HFF-Myc (cell line): ENCODE data around the gene BRI3.

Source experiments
- DNase-seq: peaks from one replicate; pipeline ENCODE4 v3.0.0-alpha.2; 2011; ENCODE audit warnings: low read depth; ENCODE audit errors: extremely low read depth
- H3K4me3 ChIP-seq: replicated peaks from 2 replicates; pipeline ENCODE4 v1.5.1; 2011; ENCODE audit warnings: low read depth, mild to moderate bottlenecking, control low read depth, low read length
- TF ChIP-seq, protein P1 (sequence below): IDR thresholded peaks from 2 replicates; pipeline ENCODE4 v1.5.1; 2012; ENCODE audit warnings: mild to moderate bottlenecking, low read depth, low read length, control low read depth; ENCODE audit errors: missing control alignments

The BRI3 gene

DNA sequence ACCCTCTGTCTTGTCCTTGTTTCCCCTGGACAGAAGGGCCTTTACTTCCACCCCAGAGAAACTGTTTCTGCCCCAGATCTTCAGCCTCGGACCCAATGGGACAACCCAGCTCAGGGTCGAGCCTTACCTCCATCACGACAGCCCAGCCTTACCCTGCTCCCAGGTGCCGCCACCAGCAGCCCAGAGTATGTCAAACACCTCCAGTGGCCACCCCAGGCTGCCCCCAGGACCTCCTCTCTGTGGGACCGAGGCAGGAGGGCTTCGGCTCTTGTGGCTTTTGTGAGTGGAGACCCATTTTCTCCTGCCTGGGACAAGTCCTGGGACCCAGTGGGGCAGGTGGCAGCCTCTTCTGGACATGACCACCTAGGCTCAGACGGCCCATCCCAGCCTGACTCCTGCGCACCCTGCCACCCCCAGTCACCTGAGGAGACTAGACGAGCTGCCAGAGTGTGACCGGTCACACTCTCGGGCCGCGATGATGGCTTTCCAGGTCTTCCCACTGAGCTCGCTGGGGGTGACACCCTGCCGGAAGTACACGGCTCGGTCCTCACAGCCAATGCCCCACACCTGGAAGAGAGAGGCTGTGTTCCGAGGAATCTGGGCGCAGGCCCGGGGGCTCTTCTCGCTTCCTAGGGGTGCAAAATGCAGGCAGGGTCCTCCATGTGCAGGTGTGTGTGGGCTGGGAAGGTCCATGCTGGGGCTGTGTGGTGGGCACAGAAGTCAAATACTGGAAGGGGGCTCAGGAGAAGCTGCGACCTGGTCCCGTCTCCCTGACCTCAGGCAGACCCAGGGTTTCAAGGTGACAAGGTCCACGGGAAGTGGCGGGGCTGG, 44.9 kb upstream of the BRI3 start:
- no peak overlapping the region for H3K4me3 ChIP-seq
- TF ChIP-seq, protein P1, sequence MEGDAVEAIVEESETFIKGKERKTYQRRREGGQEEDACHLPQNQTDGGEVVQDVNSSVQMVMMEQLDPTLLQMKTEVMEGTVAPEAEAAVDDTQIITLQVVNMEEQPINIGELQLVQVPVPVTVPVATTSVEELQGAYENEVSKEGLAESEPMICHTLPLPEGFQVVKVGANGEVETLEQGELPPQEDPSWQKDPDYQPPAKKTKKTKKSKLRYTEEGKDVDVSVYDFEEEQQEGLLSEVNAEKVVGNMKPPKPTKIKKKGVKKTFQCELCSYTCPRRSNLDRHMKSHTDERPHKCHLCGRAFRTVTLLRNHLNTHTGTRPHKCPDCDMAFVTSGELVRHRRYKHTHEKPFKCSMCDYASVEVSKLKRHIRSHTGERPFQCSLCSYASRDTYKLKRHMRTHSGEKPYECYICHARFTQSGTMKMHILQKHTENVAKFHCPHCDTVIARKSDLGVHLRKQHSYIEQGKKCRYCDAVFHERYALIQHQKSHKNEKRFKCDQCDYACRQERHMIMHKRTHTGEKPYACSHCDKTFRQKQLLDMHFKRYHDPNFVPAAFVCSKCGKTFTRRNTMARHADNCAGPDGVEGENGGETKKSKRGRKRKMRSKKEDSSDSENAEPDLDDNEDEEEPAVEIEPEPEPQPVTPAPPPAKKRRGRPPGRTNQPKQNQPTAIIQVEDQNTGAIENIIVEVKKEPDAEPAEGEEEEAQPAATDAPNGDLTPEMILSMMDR = no peak

DNA sequence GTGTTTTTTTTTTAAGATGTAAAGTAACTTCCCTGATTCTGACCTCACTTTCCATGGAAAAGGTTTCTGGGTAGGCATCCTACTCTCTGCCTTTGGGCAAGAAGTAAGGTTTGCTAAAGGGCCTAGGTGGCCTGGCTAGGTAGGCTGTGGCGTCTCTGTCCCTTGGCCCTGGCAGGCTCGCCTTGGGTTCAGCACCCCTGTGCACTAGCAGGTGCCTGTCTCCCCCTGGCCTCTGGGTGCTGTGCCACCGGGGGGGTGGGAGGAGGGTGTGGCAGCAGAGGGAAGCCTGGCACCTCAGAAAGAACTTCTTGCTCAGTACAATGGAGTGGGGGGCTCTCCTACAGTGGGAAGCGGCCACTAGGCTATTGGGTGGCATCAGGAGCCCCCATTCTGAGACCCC, 43.4 kb upstream of the BRI3 start:
- TF ChIP-seq, protein P1 = no peak

More for the DNA sequence above, 44.9 kb upstream of the BRI3 start:
- DNase-seq = no peak

DNA sequence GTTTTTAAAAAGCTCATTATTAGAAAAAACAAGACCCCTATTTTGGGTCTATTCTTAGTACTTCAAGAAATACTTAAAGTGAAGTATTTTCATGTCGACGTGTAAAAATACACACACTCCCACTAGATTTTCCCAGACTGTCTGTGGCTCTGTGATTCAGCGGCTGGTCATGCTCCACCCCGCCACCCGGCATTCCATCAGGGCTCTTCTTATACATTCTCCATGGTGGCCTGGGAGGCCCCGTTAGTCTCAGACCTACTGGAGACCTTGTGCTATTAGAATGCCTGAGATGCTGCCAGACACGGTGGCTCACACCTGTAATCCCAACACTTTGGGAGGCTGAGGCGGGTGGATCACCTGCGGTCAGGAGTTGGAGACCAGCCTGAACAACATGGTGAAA, 42.5 kb upstream of the BRI3 start:
- TF ChIP-seq, protein P1 = no peak
- DNase-seq = no peak
- no peak overlapping the region for H3K4me3 ChIP-seq

More for the DNA sequence above, 43.4 kb upstream of the BRI3 start:
- H3K4me3 ChIP-seq = no peak overlapping the region
- no peak for DNase-seq

- H3K4me3 ChIP-seq = no peak overlapping the region
- no peak for DNase-seq
- TF ChIP-seq, protein P1 = peak; percentile 80
Observed at GRCh38 chr7:98240961-98241673, 40.4 kb upstream of the BRI3 start.

GRCh38 chr7:98241674-98242241, 39.7 kb upstream of the BRI3 start:
- DNase-seq = no peak
- H3K4me3 ChIP-seq = no peak overlapping the region
- TF ChIP-seq, protein P1 = no peak

- DNase-seq = no peak
- no peak overlapping the region for H3K4me3 ChIP-seq
- TF ChIP-seq, protein P1 = no peak
Observed at GRCh38 chr7:98242342-98242741, 39.1 kb upstream of the BRI3 start.
